GM18499 (cell line): ENCODE measurements around the gene EMID1.
"Not testable (repeated sequence)": the region's sequence is repeated elsewhere in the genome, so short reads cannot be mapped to it uniquely, and the experiment has no call there.

Source experiments
- ATAC-seq: cut with Tn5 transposase; IDR thresholded peaks from one replicate; pipeline ENCODE4 v1.9.1; 2021; ENCODE audit warnings: moderate number of reproducible peaks; ENCODE audit not compliant: insufficient read depth, unreplicated experiment

EMID1 gene

DNA sequence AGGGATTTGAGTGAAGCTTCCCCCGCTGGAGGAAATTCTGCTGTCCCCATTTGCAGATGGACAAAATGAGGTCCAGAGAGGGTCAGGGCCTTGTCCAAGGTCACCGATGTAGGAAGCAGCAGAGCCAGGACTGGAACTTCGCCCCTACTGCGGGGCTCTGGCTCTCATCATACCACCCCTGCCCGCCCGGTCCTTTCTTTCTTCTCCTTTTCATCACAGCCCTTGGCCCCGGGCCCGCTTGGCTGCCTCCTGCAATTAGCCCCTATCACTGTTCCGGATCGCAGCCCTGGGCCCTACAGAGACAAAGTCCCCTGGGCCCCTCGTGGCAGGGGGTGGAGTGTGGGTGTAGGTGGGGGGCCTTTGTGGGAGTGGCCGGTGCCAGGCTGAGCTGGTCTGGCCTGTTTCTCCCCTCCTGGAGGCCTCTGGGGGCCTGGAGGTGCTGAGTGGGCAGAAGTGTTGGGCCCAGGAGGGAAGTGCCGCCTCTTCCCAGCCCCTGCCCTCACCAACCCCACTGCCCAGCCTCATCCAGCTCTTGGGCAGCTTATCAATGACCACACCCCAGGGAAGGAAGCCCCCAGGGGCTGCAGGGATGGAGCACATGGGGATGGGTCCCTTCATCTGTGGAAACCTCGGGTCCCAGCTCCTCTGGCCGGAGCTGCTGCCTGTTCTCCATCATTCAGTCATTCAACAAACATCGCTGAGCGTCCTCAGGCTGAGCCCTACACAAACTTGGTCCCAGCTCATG, 3.4 kb downstream of the EMID1 start:
- ATAC-seq: no peak

DNA sequence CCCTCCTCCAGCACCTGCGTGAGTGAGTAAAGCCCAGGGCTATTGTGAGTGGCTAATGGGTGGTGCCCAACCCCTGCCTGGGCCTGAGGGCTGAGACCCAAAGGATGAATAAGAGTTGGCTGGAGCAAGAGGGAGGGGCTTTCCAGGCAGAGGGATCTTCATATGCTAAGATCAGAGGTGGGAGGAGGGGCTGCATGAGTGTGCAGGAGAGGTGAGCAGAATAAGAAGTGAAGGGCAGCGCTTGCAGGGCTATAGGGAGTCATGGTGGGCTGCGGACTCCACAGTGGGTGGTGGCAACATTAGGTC, 3.9 kb downstream of the EMID1 start:
- ATAC-seq: no peak

DNA sequence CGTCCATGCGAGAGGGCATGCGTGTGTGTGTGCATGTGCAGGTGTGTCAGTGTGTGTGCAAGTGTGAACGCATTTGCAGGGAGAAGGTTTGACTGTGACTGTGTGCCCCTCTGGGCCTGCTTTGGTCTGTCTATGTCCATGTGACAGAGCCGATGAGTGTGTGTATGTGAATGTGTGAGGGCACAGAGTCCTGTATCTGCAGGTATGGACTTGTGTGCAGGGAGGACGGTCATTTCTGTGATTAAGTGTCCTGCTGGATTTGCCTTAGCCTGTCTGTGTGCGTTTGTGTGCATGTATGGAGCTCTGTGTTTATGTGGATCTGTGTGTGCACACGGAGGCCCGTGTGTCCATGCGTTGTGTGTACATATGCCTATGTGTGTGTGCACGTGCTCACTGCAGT, 5.4 kb downstream of the EMID1 start:
- ATAC-seq: no peak

DNA sequence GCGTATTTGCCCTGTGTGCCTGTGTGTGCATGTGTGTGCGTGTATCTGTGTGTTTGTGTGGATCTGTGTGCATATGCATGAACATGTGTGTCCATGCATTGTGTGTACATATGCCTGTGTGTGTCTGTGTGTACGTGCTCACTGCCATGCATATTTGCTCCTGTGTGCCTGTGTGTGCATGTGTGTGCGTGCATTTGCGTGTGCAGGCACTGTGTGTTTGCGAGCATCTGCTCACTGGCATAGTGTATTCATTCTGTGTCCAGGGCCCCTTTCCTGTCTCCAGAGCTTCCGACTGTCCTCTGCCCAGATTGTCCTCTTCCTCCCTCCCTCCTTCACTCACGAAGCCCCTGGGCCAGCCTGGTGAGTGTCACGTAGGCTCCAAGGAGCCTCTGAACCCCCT, 5.8 kb downstream of the EMID1 start:
- no peak for ATAC-seq

DNA sequence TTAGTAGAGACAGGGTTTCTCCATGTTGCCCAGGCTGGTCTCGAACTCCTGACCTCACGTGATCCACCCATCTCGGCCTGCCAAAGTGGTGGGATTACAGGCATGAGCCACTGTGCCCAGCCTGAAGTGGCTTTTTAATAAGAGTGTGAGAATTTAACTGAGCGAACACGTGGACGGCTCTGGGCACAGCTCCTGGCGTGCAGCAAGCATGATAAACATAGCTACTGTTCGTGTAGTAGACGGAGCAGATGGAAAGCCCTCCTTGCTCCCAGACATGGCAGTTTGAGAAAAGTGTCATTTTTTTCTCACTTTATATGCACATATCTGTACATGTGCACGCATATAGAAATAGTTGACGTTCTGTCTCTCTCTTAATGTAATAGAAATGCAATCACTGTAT, 7.0 kb downstream of the EMID1 start:
- ATAC-seq: no peak

DNA sequence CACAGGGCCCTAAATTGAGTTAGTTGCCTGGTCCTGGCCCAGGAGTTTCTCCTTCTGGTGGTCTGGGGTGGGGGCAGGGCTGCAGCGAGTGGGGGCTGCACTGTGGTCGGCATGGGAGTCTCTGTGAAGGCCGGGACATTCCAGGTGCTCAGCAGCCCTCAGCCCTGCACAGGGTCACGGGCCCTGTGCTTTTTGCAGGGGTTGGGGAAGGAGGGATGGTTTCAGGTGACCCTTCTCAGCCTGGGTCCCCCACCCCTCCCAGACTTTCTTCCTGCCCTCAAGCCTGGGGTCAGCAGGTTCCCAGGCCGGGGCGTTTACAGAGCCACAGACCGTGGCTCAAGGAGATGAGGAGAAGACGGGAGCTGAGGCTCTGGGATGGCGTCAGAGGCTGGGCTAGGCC, 7.8 kb downstream of the EMID1 start:
- no peak for ATAC-seq

DNA sequence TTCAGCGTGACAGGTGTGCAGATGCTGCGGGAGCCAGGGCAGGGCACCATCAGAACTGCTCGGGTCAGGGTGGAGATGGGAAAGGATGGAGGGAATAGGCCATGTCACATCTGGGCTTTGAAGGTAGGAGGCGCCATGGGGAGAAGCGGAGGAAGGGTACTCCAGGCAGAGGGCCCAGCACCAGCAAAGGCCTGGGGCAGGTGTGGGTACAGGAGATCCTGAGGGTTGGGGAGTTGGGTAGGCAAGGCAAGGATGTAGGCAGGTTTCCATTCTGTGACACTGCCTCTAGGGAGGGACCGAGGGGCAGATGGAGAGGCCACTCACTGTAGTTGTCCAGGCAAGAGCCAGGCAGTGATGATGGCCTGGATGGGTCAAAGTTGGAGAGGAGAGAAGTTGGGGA, 8.5 kb downstream of the EMID1 start:
- no peak for ATAC-seq

DNA sequence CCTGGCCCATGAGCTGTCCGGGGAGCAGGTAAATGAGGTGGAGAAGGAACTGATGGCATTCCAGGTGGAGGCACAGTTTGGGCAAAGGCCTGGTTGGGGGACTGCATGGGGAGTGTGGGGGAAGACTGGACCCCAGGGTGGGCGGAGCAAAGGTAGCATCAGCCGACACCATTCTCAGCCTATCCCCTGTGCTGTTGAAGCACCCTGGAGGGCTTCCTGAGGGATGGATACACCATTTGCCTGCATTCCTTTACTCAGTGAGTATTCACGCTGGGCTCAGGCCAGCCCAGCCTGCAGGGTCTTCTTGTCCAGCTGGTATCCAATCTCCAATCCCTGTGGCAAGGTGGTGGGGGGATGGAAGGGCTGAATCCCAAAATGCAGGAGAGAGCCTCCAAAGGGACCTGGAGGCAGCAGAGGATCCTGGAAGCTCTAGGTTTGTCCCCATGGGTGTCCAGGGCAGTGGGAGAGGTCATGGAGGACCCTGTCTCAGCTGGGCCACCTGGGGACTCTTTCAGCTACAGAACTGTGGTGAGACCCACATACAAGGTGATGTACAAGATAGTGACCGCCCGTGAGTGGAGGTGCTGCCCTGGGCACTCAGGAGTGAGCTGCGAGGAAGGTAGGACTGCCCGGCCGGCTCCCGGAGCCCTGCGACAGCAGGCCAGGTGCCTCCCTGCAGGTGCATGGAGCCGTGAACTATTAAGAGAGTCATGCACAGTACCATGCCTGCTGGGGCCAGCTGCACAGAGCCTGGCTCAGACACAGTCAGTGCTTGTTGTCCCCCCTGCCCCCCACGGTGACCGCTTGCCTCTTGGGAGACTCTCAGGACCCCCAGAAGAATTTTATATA, 9.5 kb downstream of the EMID1 start:
- no peak for ATAC-seq

DNA sequence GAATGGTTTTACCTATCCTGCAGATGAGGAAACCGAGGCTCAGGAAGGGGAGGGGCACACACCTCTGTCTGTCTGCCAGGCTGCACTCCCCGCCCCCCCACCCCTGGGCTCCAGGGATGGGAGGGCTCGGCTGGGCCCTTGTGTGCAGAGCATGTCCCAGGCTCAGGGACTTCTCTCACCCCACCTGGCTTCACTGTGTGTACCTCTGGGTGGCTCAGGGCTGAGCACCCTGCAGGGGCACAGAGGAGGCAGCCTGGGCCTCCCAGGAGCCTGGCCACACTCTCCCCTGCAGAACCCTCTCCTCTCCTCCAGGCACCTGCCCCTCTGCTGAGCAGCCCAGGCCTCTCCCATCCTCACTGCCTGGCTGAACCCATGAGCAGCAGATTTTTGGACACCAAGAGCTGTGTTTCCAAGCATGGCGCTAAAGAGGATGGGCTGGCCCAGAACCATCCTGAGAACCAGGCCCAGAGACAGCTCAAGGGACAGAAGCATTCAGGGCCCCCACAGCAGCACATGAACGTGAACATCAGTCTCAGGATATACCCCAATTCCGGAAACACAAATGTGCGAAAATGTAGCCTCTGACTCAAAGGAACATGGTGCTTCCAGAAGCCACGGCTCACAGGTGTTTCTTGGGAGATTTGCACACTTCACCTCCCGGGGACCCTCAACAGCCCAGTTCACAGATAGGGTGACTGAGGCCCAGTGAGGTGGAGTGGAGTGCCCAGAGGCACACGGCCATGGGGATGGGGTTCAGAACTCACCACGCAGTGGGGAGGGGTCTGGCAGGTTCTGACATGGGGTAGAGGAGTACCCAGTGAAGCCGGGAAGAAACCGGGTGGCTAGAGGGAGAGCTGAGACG, 10.5 kb downstream of the EMID1 start:
- no peak for ATAC-seq

DNA sequence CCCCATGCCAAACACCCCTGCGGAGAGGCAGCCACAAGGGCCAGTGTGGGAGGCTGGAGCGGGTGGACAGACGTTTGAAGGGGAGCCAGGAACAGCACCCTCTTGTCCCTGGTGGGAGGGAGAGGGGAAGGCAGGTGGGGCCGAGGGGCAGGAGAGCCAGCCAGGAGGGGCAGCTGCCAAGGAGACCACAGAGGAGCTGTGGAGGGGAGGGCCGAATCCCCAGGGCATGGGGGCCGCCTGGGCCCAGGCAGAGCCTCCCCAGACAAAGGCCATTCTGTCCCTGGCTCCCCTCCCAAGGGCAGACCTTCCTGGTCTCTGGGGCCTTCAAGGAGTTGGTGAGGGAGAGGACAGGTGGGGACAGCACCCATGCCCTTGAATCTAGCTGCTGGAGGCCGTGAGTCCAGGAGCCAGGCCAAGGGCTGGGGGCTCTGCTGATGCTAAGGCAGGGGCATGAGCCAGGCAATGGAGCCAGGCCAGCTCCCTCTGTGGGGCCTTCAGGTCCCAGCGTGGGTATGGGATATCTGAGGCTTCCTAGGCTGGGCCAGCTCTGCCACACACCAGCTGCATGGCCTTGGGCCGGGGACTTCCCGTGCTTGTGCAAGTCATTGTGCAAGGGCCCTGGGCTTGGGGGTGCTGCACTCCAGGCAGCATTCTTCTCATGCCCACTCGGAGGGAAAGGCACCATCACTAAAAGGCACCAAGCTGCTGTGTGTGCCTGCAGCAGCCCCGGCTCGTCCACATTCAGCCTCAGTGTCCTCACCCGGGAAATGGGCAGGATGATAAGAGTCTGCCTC, 11.4 kb downstream of the EMID1 start:
- ATAC-seq: no peak

DNA sequence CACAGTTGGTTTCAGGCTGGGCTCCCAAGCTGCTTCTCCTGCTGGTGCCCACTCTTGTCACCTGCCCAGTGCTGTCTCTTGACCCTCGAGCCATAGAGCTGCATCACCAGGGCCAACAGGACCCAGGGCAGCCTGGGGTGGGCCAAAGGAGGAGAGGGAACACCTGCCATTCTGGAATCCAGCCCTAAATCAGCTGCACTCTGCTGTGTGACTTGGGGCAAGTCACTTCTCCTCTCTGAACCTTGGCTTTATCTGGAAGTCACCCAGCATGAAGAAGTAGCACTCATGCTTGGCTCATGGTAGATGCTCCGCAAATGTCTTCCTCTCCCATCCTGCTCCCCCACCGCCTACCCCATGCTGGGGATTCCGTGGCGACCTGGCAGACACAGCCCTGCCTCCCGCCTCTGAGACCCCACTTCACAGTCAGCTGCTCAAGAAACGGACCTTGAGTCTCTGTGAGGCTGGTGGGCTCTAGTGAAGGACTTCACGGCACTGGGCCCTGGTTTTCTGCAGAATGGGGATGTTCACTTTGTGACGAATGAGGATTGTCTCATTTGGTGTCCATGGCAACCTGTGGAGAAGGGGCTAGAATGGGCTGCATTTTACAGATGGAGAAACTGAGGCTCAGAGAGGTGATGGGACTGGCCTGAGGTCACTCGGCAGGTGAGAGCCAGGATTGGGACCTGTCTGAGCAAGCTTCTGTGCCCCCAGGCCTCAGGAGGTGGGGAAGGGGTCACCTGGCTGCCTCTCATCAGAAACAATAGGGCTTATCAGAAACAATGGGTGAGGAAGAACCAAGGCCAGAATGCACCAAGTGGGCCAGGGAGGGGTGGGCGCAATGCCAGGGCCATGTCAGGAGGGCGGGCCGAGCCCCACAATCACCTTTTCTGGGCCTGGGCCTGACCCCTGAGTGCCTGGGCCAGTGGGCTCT, 12.4 kb downstream of the EMID1 start:
- ATAC-seq: no peak

DNA sequence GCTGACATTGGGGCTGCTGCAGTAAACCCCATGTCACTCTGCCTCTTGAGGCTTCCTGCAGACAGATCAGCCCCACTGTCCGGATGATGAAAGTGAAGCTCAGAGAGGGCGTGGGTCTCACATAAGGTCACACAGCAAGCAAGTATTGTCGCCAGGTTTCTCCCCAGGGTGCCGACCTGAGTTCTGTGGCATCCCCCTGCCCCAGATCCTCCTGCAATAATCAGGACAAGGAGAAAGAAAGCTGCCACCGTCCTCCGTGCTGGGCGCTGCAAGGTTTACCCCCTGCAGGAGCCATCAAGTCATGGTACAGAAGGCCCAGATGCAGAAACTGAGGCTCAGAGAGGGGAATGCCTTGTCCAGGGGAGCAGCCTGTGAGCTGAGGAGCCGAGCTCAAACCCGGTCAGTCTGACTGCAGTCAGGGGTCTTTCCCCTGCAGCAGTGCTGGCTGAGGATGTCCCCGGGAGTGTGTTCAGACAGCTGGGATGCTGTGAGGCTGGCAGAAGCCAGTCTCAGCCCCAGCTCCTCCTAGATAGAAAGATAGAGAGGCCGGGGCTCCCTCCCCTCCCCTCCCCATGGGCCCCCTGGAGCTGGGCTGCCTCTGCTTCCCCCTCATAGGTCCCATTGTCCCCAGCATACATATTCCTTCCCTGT, 13.2 kb downstream of the EMID1 start:
- ATAC-seq: no peak

DNA sequence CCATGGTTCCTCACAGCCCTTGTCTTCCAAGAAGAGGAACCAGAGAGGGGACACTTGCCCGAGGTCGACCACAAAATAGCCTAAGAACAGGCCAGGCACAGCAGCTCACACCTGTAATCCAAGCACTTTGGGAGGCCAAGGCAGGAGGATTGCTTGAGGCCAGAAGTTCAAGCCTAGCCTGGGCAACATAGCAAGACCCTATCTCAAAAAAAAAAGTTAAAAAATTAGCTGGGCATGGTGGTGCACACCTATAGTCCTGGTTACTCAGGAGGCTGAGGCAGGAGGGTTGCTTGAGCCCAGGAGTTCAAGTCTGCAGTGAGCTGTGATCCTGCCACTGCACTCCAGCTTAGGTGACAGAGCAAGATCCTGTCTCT, 13.7 kb downstream of the EMID1 start:
- ATAC-seq: not testable (repeated sequence)

DNA sequence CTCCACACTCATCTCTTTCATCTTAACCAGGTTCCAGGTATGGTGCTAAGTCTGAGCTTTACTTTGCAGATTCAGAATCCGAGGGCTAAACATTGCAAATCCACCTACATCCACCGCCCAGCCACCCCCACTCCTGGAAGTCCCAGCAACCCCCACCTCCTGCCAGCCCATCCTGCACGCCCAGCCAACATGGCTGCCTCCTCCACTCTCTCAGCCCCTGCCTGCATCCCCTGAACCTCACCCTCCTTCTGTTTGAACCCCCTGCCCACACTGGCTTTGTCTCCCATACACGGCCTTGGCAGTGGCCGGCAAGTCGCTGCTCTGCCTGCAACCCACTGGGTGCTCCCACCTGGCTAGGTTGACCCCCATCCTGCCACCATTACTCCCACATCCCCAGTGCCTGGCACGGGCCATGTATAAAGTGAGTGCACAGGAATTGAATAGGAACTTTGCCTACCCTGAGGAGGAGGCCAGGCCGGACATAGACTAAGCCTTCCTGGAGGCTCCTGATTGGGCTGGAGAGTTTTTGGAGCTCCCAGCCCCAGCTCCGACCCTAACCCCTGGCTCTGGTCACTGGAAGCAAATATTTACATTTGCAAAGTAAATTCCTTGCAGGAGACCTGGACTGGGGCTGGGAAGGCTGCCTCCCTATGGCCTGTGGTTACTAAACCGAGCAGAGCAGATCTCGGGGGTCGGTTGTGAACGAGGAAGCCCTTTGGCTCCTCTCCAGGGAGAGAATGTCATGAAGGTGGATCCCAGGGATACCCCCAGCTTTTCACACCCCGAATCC, 14.4 kb downstream of the EMID1 start:
- ATAC-seq: no peak

DNA sequence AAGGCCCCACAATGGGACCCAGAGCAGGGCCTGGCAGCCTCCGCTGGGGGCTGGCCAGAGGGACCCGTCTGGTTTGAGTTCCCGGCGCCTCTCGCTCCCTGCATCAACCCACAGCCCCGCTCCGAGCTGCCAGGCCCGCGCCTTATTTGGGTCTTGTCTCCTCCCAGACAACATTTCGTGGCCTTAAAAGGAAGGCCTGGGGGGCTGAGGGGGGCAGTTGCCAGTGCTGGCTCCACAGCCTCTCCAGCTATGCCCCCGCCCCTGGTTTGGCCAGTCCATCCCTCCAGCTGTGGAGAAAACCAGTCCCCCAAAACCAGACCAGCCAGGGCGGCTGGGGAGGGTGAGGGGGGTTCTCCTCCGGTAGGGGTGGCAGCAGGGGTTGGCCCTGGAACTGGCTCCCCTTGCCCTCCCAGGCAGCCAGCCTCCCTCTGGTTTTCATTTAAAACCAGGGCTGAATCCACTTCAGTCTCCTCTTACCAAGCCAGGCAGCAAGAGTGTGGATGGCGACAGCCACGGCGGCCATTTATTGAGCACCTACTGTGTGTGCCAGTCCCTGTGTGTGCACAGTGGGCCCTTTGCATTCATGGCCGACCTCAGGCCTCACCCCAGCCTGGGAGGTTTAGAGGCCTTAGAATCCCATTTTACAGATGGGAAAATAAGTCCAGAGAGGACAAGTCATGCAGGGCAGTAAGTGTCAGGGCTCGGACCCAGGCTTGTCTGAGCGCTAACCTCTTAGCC, 18.6 kb downstream of the EMID1 start:
- no peak for ATAC-seq

DNA sequence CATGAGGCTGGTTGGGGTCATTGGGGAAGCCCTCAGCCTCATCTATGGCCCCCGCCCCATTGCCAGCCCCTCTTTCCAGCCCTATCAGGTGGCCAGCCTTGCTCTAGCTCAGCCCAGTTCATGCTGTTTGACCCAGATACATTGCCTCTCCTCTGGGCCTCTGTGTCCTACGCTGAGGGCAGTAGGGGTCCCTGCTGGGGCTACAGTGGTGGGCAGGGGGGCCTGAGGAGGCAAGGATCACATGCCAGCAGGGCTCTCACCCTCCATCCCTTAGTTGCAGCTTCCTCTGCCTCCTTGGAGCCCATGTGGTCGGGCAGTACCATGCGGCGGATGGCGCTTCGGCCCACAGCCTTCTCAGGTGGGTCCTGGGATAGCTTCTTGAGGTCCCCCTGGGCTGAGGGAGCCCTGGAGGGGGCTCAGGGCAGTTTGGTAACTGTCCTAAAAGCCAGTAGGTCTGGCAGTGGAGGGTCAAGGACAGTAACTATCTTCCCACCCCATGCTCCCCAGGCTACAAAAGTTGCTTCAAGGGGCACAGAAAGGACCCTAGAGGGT, 19.2 kb downstream of the EMID1 start:
- ATAC-seq: no peak
